ENCODE results near the gene SCOC.

Gene SCOC

DNA sequence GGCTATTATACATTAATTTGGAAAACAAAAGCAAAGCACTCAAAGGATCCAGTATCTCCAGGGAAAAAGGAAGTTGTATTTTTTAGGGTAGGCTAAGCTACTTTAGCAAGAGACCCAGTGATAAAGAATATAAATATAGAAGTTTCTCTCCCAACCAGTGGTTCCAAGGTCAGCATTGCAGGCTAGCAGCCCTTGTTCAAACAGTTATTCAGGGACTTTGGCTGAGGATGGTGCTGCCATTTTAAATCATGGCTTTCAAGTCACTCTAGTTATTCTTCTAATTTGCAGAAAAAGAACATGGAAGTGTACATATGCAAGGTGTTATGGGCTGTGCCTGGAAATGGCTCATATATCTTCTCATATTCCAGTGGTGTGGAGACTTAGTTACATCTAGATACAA lies 9.3 kb downstream of the SCOC start:
- no peak for DNase-seq (ENCODE audit: extremely low spot score)
- TF ChIP-seq NFRKB (IDR thresholded peaks at IDR 0.05): no peak
- no peak for TF ChIP-seq BHLHE40 (IDR thresholded peaks at IDR 0.05; ENCODE audit: borderline replicate concordance)
- no peak for TF ChIP-seq FOXA1 (IDR thresholded peaks at IDR 0.05)
- no peak for TF ChIP-seq FOXM1 (IDR thresholded peaks at IDR 0.05; ENCODE audit: borderline replicate concordance)
- no peak for TF ChIP-seq FOXK2 (IDR thresholded peaks at IDR 0.05)
- no peak for TF ChIP-seq TARDBP (IDR thresholded peaks at IDR 0.05)
- TF ChIP-seq SP1 (IDR thresholded peaks at IDR 0.05): no peak
- TF ChIP-seq ZNF384 (IDR thresholded peaks at IDR 0.05): no peak
- no peak for TF ChIP-seq SUZ12 (IDR thresholded peaks at IDR 0.05)
- no peak for TF ChIP-seq ELF4 (IDR thresholded peaks at IDR 0.05)
- no peak for TF ChIP-seq ARNT (IDR thresholded peaks at IDR 0.05)
- TF ChIP-seq, protein P1, sequence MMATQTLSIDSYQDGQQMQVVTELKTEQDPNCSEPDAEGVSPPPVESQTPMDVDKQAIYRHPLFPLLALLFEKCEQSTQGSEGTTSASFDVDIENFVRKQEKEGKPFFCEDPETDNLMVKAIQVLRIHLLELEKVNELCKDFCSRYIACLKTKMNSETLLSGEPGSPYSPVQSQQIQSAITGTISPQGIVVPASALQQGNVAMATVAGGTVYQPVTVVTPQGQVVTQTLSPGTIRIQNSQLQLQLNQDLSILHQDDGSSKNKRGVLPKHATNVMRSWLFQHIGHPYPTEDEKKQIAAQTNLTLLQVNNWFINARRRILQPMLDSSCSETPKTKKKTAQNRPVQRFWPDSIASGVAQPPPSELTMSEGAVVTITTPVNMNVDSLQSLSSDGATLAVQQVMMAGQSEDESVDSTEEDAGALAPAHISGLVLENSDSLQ (IDR thresholded peaks at IDR 0.05): no peak
- TF ChIP-seq L3MBTL2 (conservative IDR thresholded peaks at IDR 0.05): no peak
- no peak for TF ChIP-seq HDGF (IDR thresholded peaks at IDR 0.05; ENCODE audit: borderline replicate concordance)
- TF ChIP-seq LEF1 (IDR thresholded peaks at IDR 0.05; ENCODE audit: borderline replicate concordance): no peak
- no peak for TF ChIP-seq CTBP1 (IDR thresholded peaks at IDR 0.05; ENCODE audit: borderline replicate concordance)
- CTCF ChIA-PET: interaction anchor here (1.1 kb wide), 1 partner anchor 9 kb away, joined by 6 read pairs; the partner anchor contains the start of gene SCOC
- POLR2A ChIA-PET: interaction anchor here (0.5 to 1.9 kb wide), 3 partner anchors 8 to 353 kb away, joined by 4 to 12 read pairs (median 6); partner anchors contain the start of gene SCOC

DNA sequence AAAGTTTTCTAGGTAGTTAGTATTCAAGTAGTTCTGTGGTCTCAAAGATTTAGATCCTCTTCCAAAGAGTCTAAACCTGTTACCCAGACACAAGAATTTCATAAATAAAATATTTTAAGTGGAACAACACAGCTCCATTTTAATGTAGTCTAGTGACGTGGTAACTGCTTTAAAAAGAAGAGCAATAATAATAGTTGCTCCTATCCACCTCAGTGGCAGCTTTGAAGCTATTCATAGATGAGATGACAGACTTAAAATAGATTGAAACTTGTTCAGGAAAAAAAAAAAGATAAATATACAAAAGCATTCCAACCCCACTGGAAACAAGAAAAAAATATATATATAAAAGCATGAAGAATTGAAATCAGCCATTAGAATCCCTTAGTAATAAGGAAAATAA lies 14.6 kb downstream of the SCOC start:
- TF ChIP-seq ELF4 (IDR thresholded peaks at IDR 0.05) (no peak), LEF1 (IDR thresholded peaks at IDR 0.05; ENCODE audit: borderline replicate concordance) (no peak), ZNF384 (IDR thresholded peaks at IDR 0.05) (no peak), FOXK2 (IDR thresholded peaks at IDR 0.05) (no peak), SUZ12 (IDR thresholded peaks at IDR 0.05) (no peak), NFRKB (IDR thresholded peaks at IDR 0.05) (no peak), L3MBTL2 (conservative IDR thresholded peaks at IDR 0.05) (no peak), CTBP1 (IDR thresholded peaks at IDR 0.05; ENCODE audit: borderline replicate concordance) (no peak), TARDBP (IDR thresholded peaks at IDR 0.05) (no peak), BHLHE40 (IDR thresholded peaks at IDR 0.05; ENCODE audit: borderline replicate concordance) (no peak), SP1 (IDR thresholded peaks at IDR 0.05) (no peak), FOXM1 (IDR thresholded peaks at IDR 0.05; ENCODE audit: borderline replicate concordance) (no peak), ARNT (IDR thresholded peaks at IDR 0.05) (no peak), HDGF (IDR thresholded peaks at IDR 0.05; ENCODE audit: borderline replicate concordance) (no peak), FOXA1 (IDR thresholded peaks at IDR 0.05) (no peak)
- TF ChIP-seq, protein P1 (IDR thresholded peaks at IDR 0.05): no peak
- CTCF ChIA-PET: no interaction called here
- POLR2A ChIA-PET: no interaction called here
- DNase-seq (ENCODE audit: extremely low spot score): no peak

DNA sequence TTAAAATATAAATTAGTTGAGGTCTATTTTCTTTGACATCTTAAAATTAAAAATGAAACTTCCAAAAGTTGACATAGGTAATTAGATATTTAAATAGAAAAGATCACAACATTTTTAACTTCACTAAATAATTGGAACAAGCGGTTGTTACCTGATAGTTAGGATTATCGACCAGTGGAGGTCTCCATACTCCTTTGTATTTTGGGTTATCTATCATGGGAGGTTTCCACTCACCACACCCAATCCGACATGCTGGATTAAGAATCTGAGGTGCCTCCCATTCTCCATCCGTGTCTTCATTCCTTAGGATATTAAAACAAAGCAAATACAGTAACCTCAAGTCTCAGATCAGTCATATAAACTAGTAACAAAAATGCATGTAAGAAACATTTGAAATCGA lies 22.2 kb downstream of the SCOC start:
- ChIA-PET CTCF (interaction anchor here (0.6 kb wide), 1 partner anchor 73 kb away, joined by 3 read pairs; no protein-coding TSS in a partner anchor), POLR2A (no interaction called here)
- DNase-seq (ENCODE audit: extremely low spot score): no peak
- TF ChIP-seq, protein P1 (IDR thresholded peaks at IDR 0.05): no peak
- TF ChIP-seq L3MBTL2 (conservative IDR thresholded peaks at IDR 0.05) (no peak), CTBP1 (IDR thresholded peaks at IDR 0.05; ENCODE audit: borderline replicate concordance) (no peak), LEF1 (IDR thresholded peaks at IDR 0.05; ENCODE audit: borderline replicate concordance) (no peak), TARDBP (IDR thresholded peaks at IDR 0.05) (no peak), ELF4 (IDR thresholded peaks at IDR 0.05) (no peak), NFRKB (IDR thresholded peaks at IDR 0.05) (no peak)

DNA sequence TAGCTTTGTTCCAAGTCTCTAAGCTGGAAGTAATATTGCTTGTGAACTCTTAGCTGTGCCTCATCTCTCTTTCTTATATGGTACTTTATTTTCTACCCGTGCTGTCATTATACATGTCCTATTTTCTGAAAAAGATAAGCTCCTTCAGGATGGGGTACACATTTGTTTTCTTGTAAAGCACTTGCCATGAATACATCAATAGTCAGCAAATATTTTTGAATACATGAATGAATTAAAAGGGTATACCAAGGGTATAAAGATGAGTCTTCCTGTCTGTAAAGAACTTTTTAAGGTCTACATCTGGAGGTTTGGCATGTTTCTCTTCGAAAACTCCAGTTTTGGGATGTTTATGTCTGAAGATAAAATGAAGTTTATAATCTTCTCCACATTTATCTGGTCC lies 26.7 kb downstream of the SCOC start:
- TF ChIP-seq CTBP1 (IDR thresholded peaks at IDR 0.05; ENCODE audit: borderline replicate concordance): no peak
- TF ChIP-seq BHLHE40 (IDR thresholded peaks at IDR 0.05; ENCODE audit: borderline replicate concordance): no peak
- no peak for TF ChIP-seq FOXK2 (IDR thresholded peaks at IDR 0.05)
- TF ChIP-seq L3MBTL2 (conservative IDR thresholded peaks at IDR 0.05): no peak
- TF ChIP-seq FOXM1 (IDR thresholded peaks at IDR 0.05; ENCODE audit: borderline replicate concordance): no peak
- TF ChIP-seq NFRKB (IDR thresholded peaks at IDR 0.05): no peak
- TF ChIP-seq FOXA1 (IDR thresholded peaks at IDR 0.05): no peak
- TF ChIP-seq HDGF (IDR thresholded peaks at IDR 0.05; ENCODE audit: borderline replicate concordance): no peak
- no peak for TF ChIP-seq SUZ12 (IDR thresholded peaks at IDR 0.05)
- ChIA-PET POLR2A (interaction anchor here (1.1 kb wide), 1 partner anchor 27 kb away, joined by 3 read pairs; the partner anchor contains the start of gene SCOC), CTCF (no interaction called here)
- no peak for DNase-seq (ENCODE audit: extremely low spot score)

DNA sequence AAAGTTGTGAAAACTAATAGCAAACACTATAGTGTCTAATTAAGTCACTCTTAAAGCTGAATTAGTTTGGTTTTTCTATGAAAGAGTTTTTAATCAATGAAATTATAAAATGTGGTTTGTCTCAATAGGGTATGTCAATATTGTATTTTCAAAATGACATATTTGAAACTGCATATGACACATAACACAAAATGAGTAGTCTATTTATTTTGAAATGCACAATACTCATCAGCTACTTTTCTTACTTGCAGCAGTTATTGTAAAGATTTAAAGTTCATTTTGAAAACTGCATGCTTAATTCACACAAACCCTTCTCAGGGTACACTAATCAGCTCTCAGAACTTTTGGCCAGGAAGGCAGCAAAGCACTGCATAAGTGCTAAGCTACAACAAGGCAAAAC lies 32.8 kb downstream of the SCOC start:
- TF ChIP-seq HDGF (IDR thresholded peaks at IDR 0.05; ENCODE audit: borderline replicate concordance) (no peak), FOXA1 (IDR thresholded peaks at IDR 0.05) (no peak), L3MBTL2 (conservative IDR thresholded peaks at IDR 0.05) (no peak), SUZ12 (IDR thresholded peaks at IDR 0.05) (no peak), NFRKB (IDR thresholded peaks at IDR 0.05) (no peak), FOXM1 (IDR thresholded peaks at IDR 0.05; ENCODE audit: borderline replicate concordance) (no peak), TARDBP (IDR thresholded peaks at IDR 0.05) (no peak), SP1 (IDR thresholded peaks at IDR 0.05) (no peak), ZNF384 (IDR thresholded peaks at IDR 0.05) (no peak), CTBP1 (IDR thresholded peaks at IDR 0.05; ENCODE audit: borderline replicate concordance) (no peak), ARNT (IDR thresholded peaks at IDR 0.05) (no peak), ELF4 (IDR thresholded peaks at IDR 0.05) (no peak)
- TF ChIP-seq, protein P1 (IDR thresholded peaks at IDR 0.05): no peak
- CTCF ChIA-PET: no interaction called here
- POLR2A ChIA-PET: no interaction called here
- no peak for DNase-seq (ENCODE audit: extremely low spot score)
